Transverse colon (tissue), 4 donors: ENCODE data around the gene FLOT2.

Experiments
- CTCF ChIP-seq, 5 experiments: fragments of 200-600 bp in 3 of 5; fragments of 450-650 bp in 2 of 5; sonication (generic) in 3 of 5; IDR thresholded peaks; 1 replicate in 2 of 5; 2 replicates in 3 of 5; pipeline ENCODE4 v1.5.1; 2016 to 2017; ENCODE audit warnings: antibody characterized with exemption in 5 of 5, inconsistent platforms in 3 of 5, mild to moderate bottlenecking in 2 of 5, moderate library complexity in 1 of 5
- POLR2A ChIP-seq: fragments of 450-650 bp; IDR thresholded peaks from one replicate; pipeline ENCODE4 v1.6.1; 2016; ENCODE audit warnings: antibody characterized with exemption, mild to moderate bottlenecking, moderate library complexity
- POLR2AphosphoS5 ChIP-seq, 3 donors: sonication (generic); formaldehyde crosslinking; IDR thresholded peaks; one replicate each; pipeline ENCODE4 v1.6.1; 2016; ENCODE audit warnings: antibody characterized with exemption in 3 of 3

- TF ChIP-seq CTCF (IDR thresholded peaks at IDR 0.05) (no peak), POLR2A (no peak), POLR2AphosphoS5 (IDR thresholded peaks at IDR 0.05) (no peak)
Measured at GRCh38 chr17:28888832-28889231, 8.7 kb downstream of the FLOT2 start.
